Measurements from ENCODE around the gene KLHL3.

Gene KLHL3

GRCh38 chr5:137693307-137693950 is 42.5 kb downstream of the KLHL3 start:
- Histone ChIP-seq H3K79me2 (ENCODE audit: insufficient read depth, low read length) (no peaks in the 10 kb centered on the region), H3K27ac (ENCODE audit: low read depth, low read length) (no peak overlapping the region), H3K27me3 (ENCODE audit: low read length) (no peaks in the 10 kb centered on the region), H3K36me3 (ENCODE audit: low read length) (no peaks in the 10 kb centered on the region), H3K9ac (ENCODE audit: low read length) (no peak overlapping the region), H3F3A (ENCODE audit: insufficient read depth) (no peaks in the 10 kb centered on the region), H2AFZ (ENCODE audit: low read depth, low read length, severe bottlenecking) (no peak overlapping the region), H3K9me3 (ENCODE audit: insufficient read depth, low read length) (no peaks in the 10 kb centered on the region), H3K4me2 (ENCODE audit: low read depth, low read length, poor library complexity, severe bottlenecking) (no peak overlapping the region), H3K4me3 (ENCODE audit: insufficient read depth, low read length, poor library complexity, severe bottlenecking) (no peak overlapping the region), H3K9me2 (replicated peaks; ENCODE audit: insufficient read depth, low read length) (no peaks in the 10 kb centered on the region), H4K20me1 (ENCODE audit: low read depth, low read length) (no peaks in the 10 kb centered on the region)
- TF ChIP-seq CTCF (IDR thresholded peaks at IDR 0.05; ENCODE audit: insufficient read depth, low read length, poor library complexity, severe bottlenecking) (no peak), EZH2phosphoT487 (conservative IDR thresholded peaks at IDR 0.05; ENCODE audit: low read length) (no peak)

DNA sequence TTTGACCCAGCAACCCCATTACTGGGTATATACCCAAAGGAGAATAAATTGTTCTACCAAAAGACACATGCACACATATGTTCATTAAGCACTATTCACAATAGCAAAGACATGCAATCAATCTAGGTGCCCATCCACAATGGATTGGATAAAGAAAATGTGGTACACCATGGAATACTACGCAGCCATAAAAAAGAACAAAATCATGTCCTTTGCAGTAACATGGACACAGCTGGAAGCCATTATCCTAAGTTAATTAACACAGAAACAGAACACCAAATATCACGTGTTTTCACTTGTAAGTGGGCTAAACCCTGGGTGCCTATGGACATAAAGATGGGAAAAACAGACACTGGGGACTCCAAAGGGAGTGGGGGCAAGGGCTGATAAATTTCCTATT is 46.6 kb downstream of the KLHL3 start:
- Histone ChIP-seq H3K79me2 (ENCODE audit: insufficient read depth, low read length) (no peaks in the 10 kb centered on the region), H3K27me3 (ENCODE audit: low read length) (no peaks in the 10 kb centered on the region), H2AFZ (ENCODE audit: low read depth, low read length, severe bottlenecking) (no peak overlapping the region), H3F3A (ENCODE audit: insufficient read depth) (no peaks in the 10 kb centered on the region), H3K9me3 (ENCODE audit: insufficient read depth, low read length) (no peaks in the 10 kb centered on the region), H3K9me2 (replicated peaks; ENCODE audit: insufficient read depth, low read length) (no peaks in the 10 kb centered on the region), H3K4me2 (ENCODE audit: low read depth, low read length, poor library complexity, severe bottlenecking) (no peak overlapping the region), H3K9ac (ENCODE audit: low read length) (no peak overlapping the region), H4K20me1 (ENCODE audit: low read depth, low read length) (no peaks in the 10 kb centered on the region), H3K4me3 (ENCODE audit: insufficient read depth, low read length, poor library complexity, severe bottlenecking) (no peak overlapping the region), H3K36me3 (ENCODE audit: low read length) (no peaks in the 10 kb centered on the region), H3K27ac (ENCODE audit: low read depth, low read length) (no peak overlapping the region)
- no peak for TF ChIP-seq CTCF (IDR thresholded peaks at IDR 0.05; ENCODE audit: insufficient read depth, low read length, poor library complexity, severe bottlenecking)
- no peak for TF ChIP-seq EZH2phosphoT487 (conservative IDR thresholded peaks at IDR 0.05; ENCODE audit: low read length)

DNA sequence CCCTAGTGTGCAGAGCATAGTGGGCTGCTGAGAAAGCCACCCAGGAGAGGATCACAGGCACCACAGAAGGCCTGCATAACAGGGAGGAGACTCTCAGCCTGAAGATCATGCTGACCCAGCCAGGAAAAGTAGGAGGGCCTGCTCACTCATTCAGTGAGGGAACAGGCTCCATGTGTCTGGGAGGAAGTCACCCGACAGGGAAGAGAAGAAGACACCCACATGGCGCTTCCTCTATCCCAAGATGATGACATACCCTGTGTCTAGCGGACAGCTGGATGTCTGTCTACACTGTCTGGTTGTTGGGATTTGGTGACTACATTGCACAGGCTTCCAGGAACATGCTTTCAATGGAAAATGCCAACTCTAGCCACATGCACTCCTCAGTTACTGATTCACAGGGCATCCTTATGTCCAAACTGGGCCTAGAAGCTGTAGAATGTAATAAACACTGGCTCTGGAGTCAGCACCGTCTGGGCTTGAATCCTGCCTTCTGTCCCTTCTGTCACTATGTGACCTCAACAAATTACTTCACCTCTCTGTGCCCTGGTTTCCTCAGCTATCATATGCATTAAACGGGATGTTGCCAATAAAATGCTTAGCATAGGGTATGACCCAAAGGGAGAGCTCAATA is 47.6 kb downstream of the KLHL3 start:
- no peak for TF ChIP-seq CTCF (IDR thresholded peaks at IDR 0.05; ENCODE audit: insufficient read depth, low read length, poor library complexity, severe bottlenecking)
- H4K20me1 ChIP-seq (ENCODE audit: low read depth, low read length) = no peaks in the 10 kb centered on the region
- H3K27ac ChIP-seq (ENCODE audit: low read depth, low read length) = no peak overlapping the region
- H3F3A ChIP-seq (ENCODE audit: insufficient read depth) = no peaks in the 10 kb centered on the region
- H3K9ac ChIP-seq (ENCODE audit: low read length) = no peak overlapping the region
- no peaks in the 10 kb centered on the region for H3K9me2 ChIP-seq (replicated peaks; ENCODE audit: insufficient read depth, low read length)
- H3K4me3 ChIP-seq (ENCODE audit: insufficient read depth, low read length, poor library complexity, severe bottlenecking) = no peak overlapping the region
- H2AFZ ChIP-seq (ENCODE audit: low read depth, low read length, severe bottlenecking) = no peak overlapping the region
- H3K79me2 ChIP-seq (ENCODE audit: insufficient read depth, low read length) = no peaks in the 10 kb centered on the region
- H3K9me3 ChIP-seq (ENCODE audit: insufficient read depth, low read length) = no peaks in the 10 kb centered on the region
- no peak overlapping the region for H3K4me2 ChIP-seq (ENCODE audit: low read depth, low read length, poor library complexity, severe bottlenecking)
- H3K36me3 ChIP-seq (ENCODE audit: low read length) = no peaks in the 10 kb centered on the region
- no peaks in the 10 kb centered on the region for H3K27me3 ChIP-seq (ENCODE audit: low read length)
